Measurements from ENCODE around the gene MAPK8.

Gene MAPK8

GRCh38 chr10:48384699-48384982, 78.2 kb downstream of the MAPK8 start:
- DNase-seq (ENCODE audit: low read depth in 1 of 2, low spot score in 1 of 2): no peak
- H3K27ac ChIP-seq (replicated peaks): no peak overlapping the region

GRCh38 chr10:48389272-48389671, 82.8 kb downstream of the MAPK8 start:
- Histone ChIP-seq H3K27me3 (ENCODE audit: insufficient read depth, poor library complexity, severe bottlenecking) (no peaks in the 10 kb centered on the region), H3K27ac (replicated peaks) (no peak overlapping the region), H3K4me3 (replicated peaks; ENCODE audit: insufficient read depth, low read length) (no peak overlapping the region)
- TF ChIP-seq POLR2AphosphoS5 (IDR thresholded peaks at IDR 0.05; ENCODE audit: low read depth) (no peak), CTCF (IDR thresholded peaks at IDR 0.05; ENCODE audit: insufficient read depth, low read length) (no peak), GABPA (IDR thresholded peaks at IDR 0.05; ENCODE audit: low read depth) (no peak), SPI1 (IDR thresholded peaks at IDR 0.05; ENCODE audit: borderline replicate concordance, low read depth) (no peak)
- TF ChIP-seq, protein P1, sequence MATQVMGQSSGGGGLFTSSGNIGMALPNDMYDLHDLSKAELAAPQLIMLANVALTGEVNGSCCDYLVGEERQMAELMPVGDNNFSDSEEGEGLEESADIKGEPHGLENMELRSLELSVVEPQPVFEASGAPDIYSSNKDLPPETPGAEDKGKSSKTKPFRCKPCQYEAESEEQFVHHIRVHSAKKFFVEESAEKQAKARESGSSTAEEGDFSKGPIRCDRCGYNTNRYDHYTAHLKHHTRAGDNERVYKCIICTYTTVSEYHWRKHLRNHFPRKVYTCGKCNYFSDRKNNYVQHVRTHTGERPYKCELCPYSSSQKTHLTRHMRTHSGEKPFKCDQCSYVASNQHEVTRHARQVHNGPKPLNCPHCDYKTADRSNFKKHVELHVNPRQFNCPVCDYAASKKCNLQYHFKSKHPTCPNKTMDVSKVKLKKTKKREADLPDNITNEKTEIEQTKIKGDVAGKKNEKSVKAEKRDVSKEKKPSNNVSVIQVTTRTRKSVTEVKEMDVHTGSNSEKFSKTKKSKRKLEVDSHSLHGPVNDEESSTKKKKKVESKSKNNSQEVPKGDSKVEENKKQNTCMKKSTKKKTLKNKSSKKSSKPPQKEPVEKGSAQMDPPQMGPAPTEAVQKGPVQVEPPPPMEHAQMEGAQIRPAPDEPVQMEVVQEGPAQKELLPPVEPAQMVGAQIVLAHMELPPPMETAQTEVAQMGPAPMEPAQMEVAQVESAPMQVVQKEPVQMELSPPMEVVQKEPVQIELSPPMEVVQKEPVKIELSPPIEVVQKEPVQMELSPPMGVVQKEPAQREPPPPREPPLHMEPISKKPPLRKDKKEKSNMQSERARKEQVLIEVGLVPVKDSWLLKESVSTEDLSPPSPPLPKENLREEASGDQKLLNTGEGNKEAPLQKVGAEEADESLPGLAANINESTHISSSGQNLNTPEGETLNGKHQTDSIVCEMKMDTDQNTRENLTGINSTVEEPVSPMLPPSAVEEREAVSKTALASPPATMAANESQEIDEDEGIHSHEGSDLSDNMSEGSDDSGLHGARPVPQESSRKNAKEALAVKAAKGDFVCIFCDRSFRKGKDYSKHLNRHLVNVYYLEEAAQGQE (IDR thresholded peaks at IDR 0.05; ENCODE audit: insufficient replicate concordance, low read depth): no peak
- DNase-seq (ENCODE audit: low read depth in 1 of 2, low spot score in 1 of 2): no peak

More at GRCh38 chr10:48384699-48384982, 78.2 kb downstream of the MAPK8 start:
- Histone ChIP-seq H3K27me3 (ENCODE audit: insufficient read depth, poor library complexity, severe bottlenecking) (no peaks in the 10 kb centered on the region), H3K4me3 (replicated peaks; ENCODE audit: insufficient read depth, low read length) (no peak overlapping the region)
- TF ChIP-seq, protein P1 (IDR thresholded peaks at IDR 0.05; ENCODE audit: insufficient replicate concordance, low read depth): no peak
- TF ChIP-seq POLR2AphosphoS5 (IDR thresholded peaks at IDR 0.05; ENCODE audit: low read depth) (no peak), SPI1 (IDR thresholded peaks at IDR 0.05; ENCODE audit: borderline replicate concordance, low read depth) (no peak), CTCF (IDR thresholded peaks at IDR 0.05; ENCODE audit: insufficient read depth, low read length) (no peak), GABPA (IDR thresholded peaks at IDR 0.05; ENCODE audit: low read depth) (no peak)

- H3K27me3 ChIP-seq (ENCODE audit: insufficient read depth, poor library complexity, severe bottlenecking): no peaks in the 10 kb centered on the region
- no peak for TF ChIP-seq GABPA (IDR thresholded peaks at IDR 0.05; ENCODE audit: low read depth)
- TF ChIP-seq, protein P1 (IDR thresholded peaks at IDR 0.05; ENCODE audit: insufficient replicate concordance, low read depth): no peak
- TF ChIP-seq POLR2AphosphoS5 (IDR thresholded peaks at IDR 0.05; ENCODE audit: low read depth): no peak
- TF ChIP-seq SPI1 (IDR thresholded peaks at IDR 0.05; ENCODE audit: borderline replicate concordance, low read depth): no peak
- no peak for TF ChIP-seq CTCF (IDR thresholded peaks at IDR 0.05; ENCODE audit: insufficient read depth, low read length)
- H3K4me3 ChIP-seq (replicated peaks; ENCODE audit: insufficient read depth, low read length): no peak overlapping the region
- H3K27ac ChIP-seq (replicated peaks): no peak overlapping the region
- no peak for DNase-seq (ENCODE audit: low read depth in 1 of 2, low spot score in 1 of 2)
Observed at GRCh38 chr10:48389846-48390557, 83.5 kb downstream of the MAPK8 start.
